HEK293 (cell line): ENCODE results near the gene ZFYVE1.

Experiments used
- CTCF ChIA-PET: fragments of 350-600 bp; formaldehyde crosslinking; extraction: SDS; loops from one replicate; lab custom pipeline; 2021; ENCODE audit warnings: antibody characterized with exemption; lab: Yijun Ruan, JAX
- POLR2A ChIA-PET: fragments of 300-600 bp; formaldehyde crosslinking; extraction: SDS; loops from one replicate; lab custom pipeline; 2020; ENCODE audit warnings: antibody characterized with exemption, inconsistent platforms; lab: Yijun Ruan, JAX
- H3K27ac ChIP-seq: fragments of 200-500 bp; sonication (Bioruptor generic); 2 replicates; pipeline ENCODE4 v1.5.1; 2014; ENCODE audit warnings: low read depth, low read length, control low read depth, inconsistent platforms; ENCODE audit errors: extremely low read depth
- H3K36me3 ChIP-seq, 2 experiments: fragments of 200-500 bp in 1 of 2; sonication (Bioruptor generic) in 1 of 2; 1 replicate in 1 of 2; 2 replicates in 1 of 2; pipeline ENCODE4 v1.5.1; 2014 to 2017; ENCODE audit warnings: inconsistent platforms in 2 of 2, low read length in 2 of 2; ENCODE audit not compliant: control insufficient read depth in 2 of 2, insufficient read depth in 1 of 2
- H3K4me1 ChIP-seq: fragments of 200-500 bp; sonication (Bioruptor generic); 2 replicates; pipeline ENCODE4 v1.5.1; 2014; ENCODE audit warnings: mild to moderate bottlenecking, low read length, inconsistent platforms; ENCODE audit not compliant: control insufficient read depth, insufficient read depth
- H3K4me3 ChIP-seq: 2 replicates; pipeline ENCODE4 v1.5.1; 2011; ENCODE audit warnings: low read depth, mild to moderate bottlenecking, control low read depth, low read length, moderate library complexity
- H3K9me3 ChIP-seq: fragments of 200-500 bp; sonication (Bioruptor generic); 2 replicates; pipeline ENCODE4 v1.5.1; 2014; ENCODE audit warnings: low read depth, low read length, inconsistent platforms; ENCODE audit not compliant: control insufficient read depth, insufficient read depth
- EGR2 ChIP-seq: fragments of 450-650 bp; formaldehyde crosslinking; IDR thresholded peaks from 2 replicates; pipeline ENCODE4 v1.5.1; 2016; ENCODE audit warnings: low read depth, missing biosample characterization, missing genetic modification characterization
- SETDB1 ChIP-seq: IDR thresholded peaks from one replicate; pipeline ENCODE4 v1.6.1; 2017; ENCODE audit warnings: mild to moderate bottlenecking, low read length, moderate library complexity, mixed read lengths; ENCODE audit not compliant: insufficient read length
- TRIM28 ChIP-seq: IDR thresholded peaks from 2 replicates; pipeline ENCODE4 v1.6.1; 2011; ENCODE audit warnings: low read length, control low read depth, borderline replicate concordance
- WT1 ChIP-seq: fragments of 450-650 bp; formaldehyde crosslinking; IDR thresholded peaks from 2 replicates; pipeline ENCODE4 v1.5.1; 2016; ENCODE audit warnings: missing biosample characterization, missing genetic modification characterization
- ZBTB20 ChIP-seq: fragments of 450-650 bp; formaldehyde crosslinking; IDR thresholded peaks from 2 replicates; pipeline ENCODE4 v1.5.1; 2016; ENCODE audit warnings: missing biosample characterization, missing genetic modification characterization
- ZBTB21 ChIP-seq: fragments of 450-650 bp; formaldehyde crosslinking; IDR thresholded peaks from 2 replicates; pipeline ENCODE4 v1.5.1; 2017; ENCODE audit warnings: missing biosample characterization, missing genetic modification characterization
- ZFP69B ChIP-seq: fragments of 450-650 bp; formaldehyde crosslinking; IDR thresholded peaks from 2 replicates; pipeline ENCODE4 v1.5.1; 2016; ENCODE audit warnings: missing biosample characterization, missing genetic modification characterization
- ZNF132 ChIP-seq: fragments of 450-650 bp; formaldehyde crosslinking; IDR thresholded peaks from 2 replicates; pipeline ENCODE4 v1.5.1; 2017; ENCODE audit warnings: missing biosample characterization, missing genetic modification characterization, borderline replicate concordance
- ZNF133 ChIP-seq: fragments of 450-650 bp; formaldehyde crosslinking; IDR thresholded peaks from 2 replicates; pipeline ENCODE4 v1.5.1; 2016; ENCODE audit warnings: missing biosample characterization, missing genetic modification characterization
- ZNF138 ChIP-seq: fragments of 450-650 bp; formaldehyde crosslinking; IDR thresholded peaks from 2 replicates; pipeline ENCODE4 v1.5.1; 2016; ENCODE audit warnings: missing biosample characterization, missing genetic modification characterization, borderline replicate concordance
- ZNF157 ChIP-seq: fragments of 450-650 bp; formaldehyde crosslinking; IDR thresholded peaks from 2 replicates; pipeline ENCODE4 v1.5.1; 2016; ENCODE audit warnings: missing biosample characterization, missing genetic modification characterization
- ZNF16 ChIP-seq: fragments of 450-650 bp; formaldehyde crosslinking; IDR thresholded peaks from 2 replicates; pipeline ENCODE4 v1.5.1; 2016; ENCODE audit warnings: low read depth, missing biosample characterization, missing genetic modification characterization
- ZNF366 ChIP-seq: fragments of 450-650 bp; formaldehyde crosslinking; conservative IDR thresholded peaks from 2 replicates; pipeline ENCODE4 v1.5.1; 2016; ENCODE audit warnings: missing biosample characterization, missing genetic modification characterization
- ZNF394 ChIP-seq: fragments of 450-650 bp; formaldehyde crosslinking; IDR thresholded peaks from 2 replicates; pipeline ENCODE4 v1.5.1; 2016; ENCODE audit warnings: missing biosample characterization, missing genetic modification characterization, mild to moderate bottlenecking, moderate library complexity, borderline replicate concordance
- ZNF404 ChIP-seq: fragments of 450-650 bp; formaldehyde crosslinking; IDR thresholded peaks from 2 replicates; pipeline ENCODE4 v1.5.1; 2017; ENCODE audit warnings: missing biosample characterization, missing genetic modification characterization
- ZNF530 ChIP-seq: fragments of 450-650 bp; formaldehyde crosslinking; IDR thresholded peaks from 2 replicates; pipeline ENCODE4 v1.5.1; 2016; ENCODE audit warnings: low read depth, missing biosample characterization, missing genetic modification characterization
- ZNF600 ChIP-seq: fragments of 450-650 bp; formaldehyde crosslinking; IDR thresholded peaks from 2 replicates; pipeline ENCODE4 v1.5.1; 2016; ENCODE audit warnings: missing biosample characterization, missing genetic modification characterization
- ZNF621 ChIP-seq: fragments of 450-650 bp; formaldehyde crosslinking; IDR thresholded peaks from 2 replicates; pipeline ENCODE4 v1.5.1; 2017; ENCODE audit warnings: missing biosample characterization, missing genetic modification characterization
- ZNF747 ChIP-seq: fragments of 450-650 bp; formaldehyde crosslinking; IDR thresholded peaks from 2 replicates; pipeline ENCODE4 v1.5.1; 2016; ENCODE audit warnings: missing biosample characterization, missing genetic modification characterization
- ZNF843 ChIP-seq: fragments of 450-650 bp; formaldehyde crosslinking; IDR thresholded peaks from 2 replicates; pipeline ENCODE4 v1.5.1; 2016; ENCODE audit warnings: missing biosample characterization, missing genetic modification characterization
- ZXDB ChIP-seq: fragments of 450-650 bp; formaldehyde crosslinking; IDR thresholded peaks from 2 replicates; pipeline ENCODE4 v1.5.1; 2016; ENCODE audit warnings: missing biosample characterization, missing genetic modification characterization
- TF ChIP-seq, protein P1 (sequence below): fragments of 450-650 bp; formaldehyde crosslinking; optimal IDR thresholded peaks from 2 replicates; pipeline ENCODE3; 2016; ENCODE audit warnings: missing biosample characterization, mild to moderate bottlenecking, missing genetic modification characterization
- TF ChIP-seq, protein P2 (sequence below): fragments of 450-650 bp; formaldehyde crosslinking; IDR thresholded peaks from 2 replicates; pipeline ENCODE4 v1.5.1; 2016; ENCODE audit warnings: missing biosample characterization, missing genetic modification characterization
- TF ChIP-seq, protein P3 (sequence below): fragments of 450-650 bp; formaldehyde crosslinking; IDR thresholded peaks from 2 replicates; pipeline ENCODE4 v1.5.1; 2016; ENCODE audit warnings: missing biosample characterization, missing genetic modification characterization
- TF ChIP-seq, protein P4 (sequence below): fragments of 450-650 bp; formaldehyde crosslinking; IDR thresholded peaks from 2 replicates; pipeline ENCODE4 v1.5.1; 2016; ENCODE audit warnings: missing biosample characterization, missing genetic modification characterization, borderline replicate concordance

The ZFYVE1 gene

DNA sequence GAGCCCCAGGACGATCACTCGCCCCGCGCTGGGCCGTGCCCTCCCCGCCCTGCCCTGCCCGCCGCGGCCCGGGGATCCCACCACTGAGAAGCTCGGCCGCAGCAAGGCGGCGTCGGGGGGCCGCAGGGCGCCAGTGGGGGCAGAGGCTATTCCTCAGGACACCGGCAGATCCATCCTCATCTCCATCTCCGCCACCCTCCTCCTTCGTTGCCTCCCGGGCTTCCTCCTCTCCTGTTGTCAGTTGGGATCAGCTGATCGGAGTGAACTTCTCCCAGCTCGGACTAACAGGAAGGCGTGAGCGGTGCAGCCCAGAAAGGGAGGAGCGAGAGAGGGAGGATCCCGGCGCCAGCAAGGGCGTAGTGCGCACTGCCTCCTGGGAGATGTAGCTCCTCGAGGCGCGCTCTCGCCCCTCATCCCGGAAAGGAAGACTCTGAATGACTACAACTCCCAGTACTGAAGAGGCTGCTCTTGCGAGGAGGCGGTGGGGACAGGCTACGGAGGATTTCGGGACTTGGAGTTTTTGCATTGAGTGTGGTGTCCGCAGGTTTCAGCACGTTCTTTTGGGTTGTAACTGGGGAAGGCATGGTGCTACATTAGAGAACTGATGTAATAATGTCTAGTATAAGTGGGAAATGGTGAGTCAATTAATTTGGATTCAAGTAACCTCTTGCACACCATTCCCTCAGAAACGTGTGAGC lies at the start of gene ZFYVE1 (continued):
- TF ChIP-seq ZNF366 (tag by site-specific recombination) (peak; percentile 98), ZFP69B (tag by site-specific recombination) (no peak), ZNF138 (no peak), EGR2 (tag by site-specific recombination) (peak; percentile 80), ZBTB20 (tag by site-specific recombination) (peak; percentile 87), TRIM28 (peak; percentile 86; the same call in 1 of the 2 replicates), WT1 (tag by site-specific recombination) (peak; percentile 96)
- TF ChIP-seq, protein P1, sequence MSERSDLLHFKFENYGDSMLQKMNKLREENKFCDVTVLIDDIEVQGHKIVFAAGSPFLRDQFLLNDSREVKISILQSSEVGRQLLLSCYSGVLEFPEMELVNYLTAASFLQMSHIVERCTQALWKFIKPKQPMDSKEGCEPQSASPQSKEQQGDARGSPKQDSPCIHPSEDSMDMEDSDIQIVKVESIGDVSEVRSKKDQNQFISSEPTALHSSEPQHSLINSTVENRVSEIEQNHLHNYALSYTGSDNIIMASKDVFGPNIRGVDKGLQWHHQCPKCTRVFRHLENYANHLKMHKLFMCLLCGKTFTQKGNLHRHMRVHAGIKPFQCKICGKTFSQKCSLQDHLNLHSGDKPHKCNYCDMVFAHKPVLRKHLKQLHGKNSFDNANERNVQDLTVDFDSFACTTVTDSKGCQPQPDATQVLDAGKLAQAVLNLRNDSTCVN: peak; percentile 66
- TF ChIP-seq, all 188 proteins: peak for 35

DNA sequence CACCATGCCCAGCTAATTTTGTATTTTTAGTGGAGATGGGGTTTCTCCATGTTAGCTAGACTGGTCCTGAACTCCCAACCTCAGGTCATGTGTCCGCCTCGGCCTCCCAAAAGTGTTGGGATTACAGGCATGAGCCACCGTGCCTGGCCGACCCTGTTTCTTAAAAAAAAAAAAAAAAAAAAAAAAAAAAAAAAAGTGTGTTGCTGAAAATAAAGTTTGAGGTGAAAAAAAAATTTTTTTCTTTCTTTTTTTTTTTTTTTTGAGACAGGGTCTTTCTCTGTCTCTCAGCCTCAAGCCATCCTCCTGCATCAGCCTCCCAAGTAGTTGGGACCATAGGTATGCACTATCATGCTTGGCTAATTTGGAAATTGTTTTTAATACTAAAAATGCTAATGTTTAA lies 42.7 kb upstream of the ZFYVE1 start:
- H3K9me3 ChIP-seq: no peaks in the 10 kb centered on the region
- H3K27ac ChIP-seq: no peak overlapping the region
- POLR2A ChIA-PET: interaction anchor here (0.6 to 1.8 kb wide), 2 partner anchors 9 to 117 kb away, joined by 3 read pairs; no protein-coding TSS in a partner anchor
- H3K4me3 ChIP-seq: no peak overlapping the region
- CTCF ChIA-PET: interaction anchor here (1.3 kb wide), 1 partner anchor 11 kb away, joined by 3 read pairs; no protein-coding TSS in a partner anchor
- no peaks in the 10 kb centered on the region for H3K4me1 ChIP-seq
- peaks cover 61 to 67% of the 10 kb centered on the region in 2 experiments for H3K36me3 ChIP-seq
- TF ChIP-seq ZNF157 (tag by site-specific recombination) (no peak), ZXDB (no peak), ZNF133 (tag by site-specific recombination) (no peak), SETDB1 (no peak), ZNF404 (tag by site-specific recombination) (no peak), ZNF132 (tag by site-specific recombination) (no peak), ZNF621 (no peak), ZNF600 (tag by site-specific recombination) (no peak), ZNF16 (tag by site-specific recombination) (no peak), ZNF843 (no peak), ZNF747 (no peak), ZNF394 (no peak), ZNF530 (tag by site-specific recombination) (no peak), ZBTB21 (tag by site-specific recombination) (no peak), ZNF138 (no peak)
- TF ChIP-seq, protein P2, sequence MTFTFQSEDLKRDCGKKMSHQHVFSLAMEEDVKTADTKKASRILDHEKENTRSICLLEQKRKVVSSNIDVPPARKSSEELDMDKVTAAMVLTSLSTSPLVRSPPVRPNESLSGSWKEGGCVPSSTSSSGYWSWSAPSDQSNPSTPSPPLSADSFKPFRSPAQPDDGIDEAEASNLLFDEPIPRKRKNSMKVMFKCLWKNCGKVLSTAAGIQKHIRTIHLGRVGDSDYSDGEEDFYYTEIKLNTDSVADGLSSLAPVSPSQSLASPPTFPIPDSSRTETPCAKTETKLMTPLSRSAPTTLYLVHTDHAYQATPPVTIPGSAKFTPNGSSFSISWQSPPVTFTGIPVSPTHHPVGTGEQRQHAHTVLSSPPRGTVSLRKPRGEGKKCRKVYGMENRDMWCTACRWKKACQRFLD (tag by site-specific recombination): no peak
- TF ChIP-seq, protein P3, sequence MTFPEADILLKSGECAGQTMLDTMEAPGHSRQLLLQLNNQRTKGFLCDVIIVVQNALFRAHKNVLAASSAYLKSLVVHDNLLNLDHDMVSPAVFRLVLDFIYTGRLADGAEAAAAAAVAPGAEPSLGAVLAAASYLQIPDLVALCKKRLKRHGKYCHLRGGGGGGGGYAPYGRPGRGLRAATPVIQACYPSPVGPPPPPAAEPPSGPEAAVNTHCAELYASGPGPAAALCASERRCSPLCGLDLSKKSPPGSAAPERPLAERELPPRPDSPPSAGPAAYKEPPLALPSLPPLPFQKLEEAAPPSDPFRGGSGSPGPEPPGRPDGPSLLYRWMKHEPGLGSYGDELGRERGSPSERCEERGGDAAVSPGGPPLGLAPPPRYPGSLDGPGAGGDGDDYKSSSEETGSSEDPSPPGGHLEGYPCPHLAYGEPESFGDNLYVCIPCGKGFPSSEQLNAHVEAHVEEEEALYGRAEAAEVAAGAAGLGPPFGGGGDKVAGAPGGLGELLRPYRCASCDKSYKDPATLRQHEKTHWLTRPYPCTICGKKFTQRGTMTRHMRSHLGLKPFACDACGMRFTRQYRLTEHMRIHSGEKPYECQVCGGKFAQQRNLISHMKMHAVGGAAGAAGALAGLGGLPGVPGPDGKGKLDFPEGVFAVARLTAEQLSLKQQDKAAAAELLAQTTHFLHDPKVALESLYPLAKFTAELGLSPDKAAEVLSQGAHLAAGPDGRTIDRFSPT (tag by site-specific recombination): no peak
- TF ChIP-seq, protein P4, sequence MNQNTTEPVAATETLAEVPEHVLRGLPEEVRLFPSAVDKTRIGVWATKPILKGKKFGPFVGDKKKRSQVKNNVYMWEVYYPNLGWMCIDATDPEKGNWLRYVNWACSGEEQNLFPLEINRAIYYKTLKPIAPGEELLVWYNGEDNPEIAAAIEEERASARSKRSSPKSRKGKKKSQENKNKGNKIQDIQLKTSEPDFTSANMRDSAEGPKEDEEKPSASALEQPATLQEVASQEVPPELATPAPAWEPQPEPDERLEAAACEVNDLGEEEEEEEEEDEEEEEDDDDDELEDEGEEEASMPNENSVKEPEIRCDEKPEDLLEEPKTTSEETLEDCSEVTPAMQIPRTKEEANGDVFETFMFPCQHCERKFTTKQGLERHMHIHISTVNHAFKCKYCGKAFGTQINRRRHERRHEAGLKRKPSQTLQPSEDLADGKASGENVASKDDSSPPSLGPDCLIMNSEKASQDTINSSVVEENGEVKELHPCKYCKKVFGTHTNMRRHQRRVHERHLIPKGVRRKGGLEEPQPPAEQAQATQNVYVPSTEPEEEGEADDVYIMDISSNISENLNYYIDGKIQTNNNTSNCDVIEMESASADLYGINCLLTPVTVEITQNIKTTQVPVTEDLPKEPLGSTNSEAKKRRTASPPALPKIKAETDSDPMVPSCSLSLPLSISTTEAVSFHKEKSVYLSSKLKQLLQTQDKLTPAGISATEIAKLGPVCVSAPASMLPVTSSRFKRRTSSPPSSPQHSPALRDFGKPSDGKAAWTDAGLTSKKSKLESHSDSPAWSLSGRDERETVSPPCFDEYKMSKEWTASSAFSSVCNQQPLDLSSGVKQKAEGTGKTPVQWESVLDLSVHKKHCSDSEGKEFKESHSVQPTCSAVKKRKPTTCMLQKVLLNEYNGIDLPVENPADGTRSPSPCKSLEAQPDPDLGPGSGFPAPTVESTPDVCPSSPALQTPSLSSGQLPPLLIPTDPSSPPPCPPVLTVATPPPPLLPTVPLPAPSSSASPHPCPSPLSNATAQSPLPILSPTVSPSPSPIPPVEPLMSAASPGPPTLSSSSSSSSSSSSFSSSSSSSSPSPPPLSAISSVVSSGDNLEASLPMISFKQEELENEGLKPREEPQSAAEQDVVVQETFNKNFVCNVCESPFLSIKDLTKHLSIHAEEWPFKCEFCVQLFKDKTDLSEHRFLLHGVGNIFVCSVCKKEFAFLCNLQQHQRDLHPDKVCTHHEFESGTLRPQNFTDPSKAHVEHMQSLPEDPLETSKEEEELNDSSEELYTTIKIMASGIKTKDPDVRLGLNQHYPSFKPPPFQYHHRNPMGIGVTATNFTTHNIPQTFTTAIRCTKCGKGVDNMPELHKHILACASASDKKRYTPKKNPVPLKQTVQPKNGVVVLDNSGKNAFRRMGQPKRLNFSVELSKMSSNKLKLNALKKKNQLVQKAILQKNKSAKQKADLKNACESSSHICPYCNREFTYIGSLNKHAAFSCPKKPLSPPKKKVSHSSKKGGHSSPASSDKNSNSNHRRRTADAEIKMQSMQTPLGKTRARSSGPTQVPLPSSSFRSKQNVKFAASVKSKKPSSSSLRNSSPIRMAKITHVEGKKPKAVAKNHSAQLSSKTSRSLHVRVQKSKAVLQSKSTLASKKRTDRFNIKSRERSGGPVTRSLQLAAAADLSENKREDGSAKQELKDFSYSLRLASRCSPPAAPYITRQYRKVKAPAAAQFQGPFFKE (tag by site-specific recombination): no peak
